HPDE6-E6E7 (cell line): Measurements from ENCODE around the gene CALR3.

Experiments used
- DNase-seq: peaks from one replicate; pipeline ENCODE4 v3.0.0; 2011; ENCODE audit warnings: missing footprints; ENCODE audit errors: extremely low spot score

The CALR3 gene

GRCh38 chr19:16429066-16429758 lies 66.8 kb downstream of the CALR3 start:
- peak; percentile 70 for DNase-seq
